ENCODE results near the gene FBF1.

DNA sequence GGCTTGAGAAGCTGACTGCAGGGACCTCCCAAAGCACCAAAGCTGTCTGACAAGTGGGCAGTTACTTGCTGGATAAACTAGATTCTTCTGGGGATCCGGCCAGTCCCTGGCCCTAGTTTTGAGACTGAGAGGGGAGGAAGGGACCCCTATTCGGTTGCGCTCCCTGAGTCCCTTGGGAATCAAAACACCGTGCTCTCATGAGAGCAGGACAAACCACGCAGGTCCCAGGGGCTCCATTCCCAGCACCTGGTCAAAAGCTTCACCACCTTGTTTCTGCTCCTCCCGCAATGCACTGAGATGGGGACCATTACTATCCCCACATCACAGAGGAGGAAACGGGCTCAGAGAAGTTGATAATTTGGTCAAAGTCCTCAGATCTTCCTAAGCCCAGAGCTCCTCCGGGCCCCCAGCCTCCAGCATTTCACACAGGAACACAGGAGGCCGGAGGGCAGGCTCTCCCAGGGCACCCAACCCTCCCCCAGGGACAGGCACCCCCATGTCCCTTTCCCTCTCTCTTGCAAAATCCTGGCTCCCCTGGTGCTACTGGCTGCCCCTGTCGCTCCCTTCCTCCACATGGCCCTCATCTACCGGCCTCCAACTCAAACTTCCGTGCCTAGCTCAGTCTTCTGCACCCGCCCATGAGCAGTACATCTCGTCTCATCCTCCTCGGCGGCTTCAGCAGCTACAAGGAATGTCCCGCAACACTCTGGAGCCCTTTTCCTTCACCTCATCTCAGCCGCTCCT is 47.4 kb downstream of the FBF1 start:
- no peak for TF ChIP-seq POLR2A (IDR thresholded peaks at IDR 0.05)
- TF ChIP-seq CTCF (IDR thresholded peaks at IDR 0.05), result no peak

Data from right lobe of liver (tissue), 4 donors.